HG02759 (cell line): ENCODE results near the gene ZBED4.

Source experiments
- ATAC-seq: cut with Tn5 transposase; IDR thresholded peaks from one replicate; pipeline ENCODE4 v1.9.1; 2021; ENCODE audit warnings: mild to moderate bottlenecking, moderate library complexity; ENCODE audit not compliant: unreplicated experiment

ZBED4 gene

DNA sequence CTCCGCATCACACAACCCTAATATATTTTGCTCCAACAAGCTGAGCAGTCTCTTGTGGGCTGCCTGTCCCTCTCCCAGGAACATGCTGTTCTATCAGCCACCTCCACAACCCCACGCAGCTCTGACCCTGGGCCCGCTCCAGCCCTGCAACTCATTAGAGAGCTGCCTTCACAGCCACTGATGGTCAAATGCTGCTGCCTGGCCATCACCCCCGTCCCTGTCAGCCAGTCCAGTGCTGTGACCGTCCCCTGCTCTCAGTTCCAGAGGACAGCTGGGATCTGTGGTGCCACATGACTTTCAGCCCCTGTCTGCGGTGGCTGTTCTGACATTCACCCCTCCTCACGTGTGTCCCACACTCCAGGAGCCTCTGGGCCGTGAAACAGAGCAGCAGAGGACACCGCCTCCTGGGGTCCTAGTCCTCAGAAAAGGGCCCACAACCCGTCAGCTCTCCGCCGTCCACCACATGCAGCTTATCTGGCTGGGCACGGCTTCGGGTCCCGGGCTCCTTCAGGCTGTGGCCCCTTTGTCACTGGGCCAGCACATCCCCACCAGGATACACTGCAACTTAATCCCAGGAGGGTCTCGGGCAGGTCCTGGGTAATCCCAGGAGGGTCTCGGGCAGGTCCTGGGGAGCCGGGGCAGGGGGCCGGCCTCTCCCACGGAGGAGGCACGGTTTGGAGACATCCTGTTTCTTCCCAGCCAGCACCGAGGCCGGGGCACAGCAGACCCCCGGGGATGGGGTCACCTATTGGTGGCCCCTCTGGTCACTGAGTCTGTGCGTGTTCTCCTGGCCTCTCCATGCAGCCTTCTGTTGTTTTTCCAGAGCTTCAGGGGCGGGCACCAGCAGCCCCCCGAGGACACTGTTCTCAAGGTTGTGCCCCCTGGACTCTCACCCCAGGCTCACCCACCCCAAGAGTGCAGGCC is 79.9 kb downstream of the ZBED4 start:
- ATAC-seq = no peak

DNA sequence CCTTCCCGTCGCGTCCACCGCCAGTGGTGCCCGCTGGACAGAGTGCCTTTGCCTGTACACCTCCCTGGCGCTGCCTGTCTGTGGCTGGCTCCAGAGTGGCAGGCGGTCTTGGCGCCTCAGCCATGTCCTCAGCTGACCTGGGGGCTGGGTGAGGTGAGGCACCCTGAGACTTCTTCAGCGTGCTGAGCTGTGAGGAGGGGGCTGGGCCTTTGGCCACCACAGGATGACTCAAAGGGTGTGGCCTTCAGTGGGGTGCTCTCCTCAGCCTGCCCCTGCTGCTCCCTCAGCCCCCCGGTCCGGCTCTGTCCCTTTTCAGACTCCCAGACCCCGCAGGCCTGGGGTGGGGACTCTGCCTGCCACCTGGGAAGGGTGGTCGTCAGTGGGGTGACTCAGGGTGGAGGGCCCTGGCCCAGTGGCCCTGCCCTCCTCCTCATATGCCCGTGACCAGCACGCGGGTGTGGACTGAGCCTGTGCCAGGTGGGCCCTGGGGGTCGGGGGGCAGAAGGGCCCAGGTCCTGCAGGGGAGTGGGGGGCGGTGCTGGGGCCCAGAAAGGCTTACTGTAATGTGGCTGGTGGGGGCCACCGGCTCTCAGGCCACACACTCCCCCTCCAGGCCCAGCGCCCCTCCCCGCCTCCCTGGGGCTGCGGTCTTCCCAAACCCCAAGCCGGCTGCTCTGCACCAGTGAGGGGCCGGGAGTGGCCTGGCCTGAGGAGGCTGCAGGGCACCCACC is 80.7 kb downstream of the ZBED4 start:
- ATAC-seq = no peak

DNA sequence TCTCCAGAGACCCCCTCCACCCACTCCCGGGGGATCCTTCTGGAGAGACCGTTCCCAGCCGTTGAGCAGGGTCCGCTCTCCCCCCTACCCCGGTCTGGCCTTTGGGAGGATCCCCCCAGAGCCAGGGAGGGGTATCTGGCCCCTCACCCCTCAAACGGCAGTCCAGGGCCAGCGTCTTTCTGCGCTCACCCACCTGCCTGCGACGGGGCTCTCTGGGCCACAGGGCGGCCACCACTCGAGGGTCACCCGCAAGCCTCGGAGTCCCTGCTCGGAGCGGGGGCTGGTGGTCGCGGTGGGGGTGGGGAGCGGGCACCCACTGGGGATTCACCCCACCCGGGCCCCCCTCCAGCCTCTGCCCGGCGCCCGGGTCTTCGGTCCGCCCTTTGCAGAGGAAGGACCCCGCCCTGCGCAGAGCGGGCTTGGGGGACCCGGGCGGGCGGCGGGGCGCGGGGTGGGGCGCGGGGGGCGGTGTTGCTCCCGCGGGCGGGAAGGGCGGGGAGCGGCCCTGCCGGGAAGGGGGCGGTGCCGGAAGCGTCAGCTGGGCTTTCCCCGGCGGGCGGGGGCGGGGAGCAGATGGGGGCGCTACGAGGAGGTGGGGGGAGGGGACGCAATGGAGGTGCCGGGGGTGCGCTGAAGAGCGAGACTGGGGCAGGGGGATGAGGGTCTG is 81.4 kb downstream of the ZBED4 start:
- ATAC-seq = no peak

DNA sequence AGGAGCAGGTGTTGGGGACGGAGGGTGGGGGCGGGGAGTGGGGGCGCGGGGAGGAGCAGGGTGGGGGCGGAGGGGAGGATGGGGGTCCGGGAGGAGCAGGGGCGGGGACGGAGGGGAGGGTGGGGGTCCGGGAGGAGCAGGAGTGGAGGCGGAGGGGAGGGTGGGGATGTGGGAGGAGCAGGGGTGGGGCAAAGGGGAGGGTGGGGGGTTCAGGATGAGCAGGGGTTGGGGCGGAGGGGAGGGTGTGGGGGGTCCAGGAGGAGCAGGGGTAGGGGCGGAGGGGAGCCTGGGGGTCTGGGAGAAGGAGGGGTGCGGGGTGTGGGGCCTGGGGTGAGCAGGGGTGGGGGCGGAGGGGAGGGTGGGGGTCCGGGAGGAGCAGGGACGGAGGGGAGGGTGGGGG is 81.9 kb downstream of the ZBED4 start:
- ATAC-seq = no peak

DNA sequence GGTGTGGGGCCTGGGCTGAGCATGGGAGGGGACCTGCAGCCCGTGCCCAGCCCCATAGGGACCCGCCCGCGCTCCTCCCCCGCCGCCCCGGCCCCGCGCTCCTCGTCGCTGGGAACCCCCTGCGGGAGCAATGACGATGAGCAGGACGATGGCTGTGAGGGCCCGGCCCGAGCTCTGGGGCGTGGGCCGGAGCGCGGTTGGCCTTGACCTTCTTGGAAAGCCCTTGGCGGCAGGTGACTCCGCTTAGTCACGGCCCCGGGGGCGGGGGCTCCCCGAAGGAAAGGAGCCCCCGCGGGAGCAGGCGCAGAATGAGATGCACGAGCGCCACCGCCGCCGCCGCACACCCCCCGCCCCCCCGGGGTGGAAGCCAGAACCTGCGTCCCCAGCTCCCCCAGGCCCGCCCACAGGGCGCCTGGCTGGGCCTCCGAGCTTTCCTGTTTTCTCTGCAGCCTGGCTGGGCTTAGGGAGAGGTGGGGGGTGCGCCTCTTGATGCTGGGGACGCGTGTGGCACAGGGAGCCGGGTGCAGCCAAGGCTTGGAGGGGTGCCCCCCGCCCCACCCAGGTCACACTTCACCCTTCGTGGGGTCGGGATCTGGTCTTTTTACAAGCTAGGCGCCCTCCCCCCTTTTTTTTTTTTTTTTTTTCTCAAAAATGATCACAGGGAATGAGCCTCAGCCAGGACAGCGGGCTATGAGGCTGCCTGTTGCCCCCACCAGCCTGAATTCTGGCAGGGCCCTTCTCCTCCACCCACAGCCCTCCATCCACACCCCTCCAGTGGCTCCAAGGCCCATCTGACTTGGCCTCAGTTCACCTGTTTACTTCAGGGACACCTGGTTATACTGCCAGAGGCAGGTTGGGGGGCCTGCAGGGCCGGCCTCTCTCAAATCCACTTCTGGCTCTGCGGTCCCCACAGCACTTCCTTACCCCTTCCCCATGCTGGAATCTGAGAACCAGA is 82.7 kb downstream of the ZBED4 start:
- ATAC-seq = peak; percentile 72

DNA sequence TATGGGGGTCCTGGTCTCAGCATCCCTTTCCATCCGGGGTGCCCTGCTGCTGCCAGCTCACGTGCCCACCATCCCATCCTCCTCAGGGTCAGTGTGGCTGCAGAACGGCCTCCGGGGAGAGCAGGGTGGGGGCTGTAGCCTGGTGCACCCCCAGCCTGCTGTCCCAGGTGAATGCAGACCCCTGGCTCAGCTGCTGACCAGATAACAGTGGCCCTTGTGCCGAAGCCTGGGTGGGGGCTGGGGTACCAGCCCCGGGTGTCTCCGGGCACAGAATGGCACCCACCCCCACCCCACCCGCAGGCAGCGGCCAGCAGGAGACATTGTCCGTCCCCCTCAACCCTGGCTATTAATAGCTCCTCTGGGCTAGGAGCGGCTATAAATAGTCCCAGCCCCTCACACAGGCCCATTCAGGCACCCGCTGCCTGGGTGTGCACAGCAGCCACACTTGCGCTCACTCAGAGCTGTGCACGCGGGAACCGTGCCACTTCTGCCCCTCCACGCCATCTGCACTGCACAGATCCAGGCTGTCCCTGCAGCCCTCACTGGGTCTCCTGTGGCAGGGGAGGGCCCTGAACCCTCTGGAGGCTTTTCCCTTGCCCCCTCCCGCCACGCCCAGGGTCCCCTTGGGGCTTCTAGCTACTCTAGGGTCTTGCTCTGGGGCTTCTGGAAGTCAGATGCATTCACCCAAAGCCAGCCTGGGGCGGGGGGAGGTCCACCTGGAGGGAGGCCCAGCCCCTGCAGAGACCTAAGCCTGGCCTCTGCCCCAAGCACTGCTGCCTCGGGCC is 83.5 kb downstream of the ZBED4 start:
- no peak for ATAC-seq

DNA sequence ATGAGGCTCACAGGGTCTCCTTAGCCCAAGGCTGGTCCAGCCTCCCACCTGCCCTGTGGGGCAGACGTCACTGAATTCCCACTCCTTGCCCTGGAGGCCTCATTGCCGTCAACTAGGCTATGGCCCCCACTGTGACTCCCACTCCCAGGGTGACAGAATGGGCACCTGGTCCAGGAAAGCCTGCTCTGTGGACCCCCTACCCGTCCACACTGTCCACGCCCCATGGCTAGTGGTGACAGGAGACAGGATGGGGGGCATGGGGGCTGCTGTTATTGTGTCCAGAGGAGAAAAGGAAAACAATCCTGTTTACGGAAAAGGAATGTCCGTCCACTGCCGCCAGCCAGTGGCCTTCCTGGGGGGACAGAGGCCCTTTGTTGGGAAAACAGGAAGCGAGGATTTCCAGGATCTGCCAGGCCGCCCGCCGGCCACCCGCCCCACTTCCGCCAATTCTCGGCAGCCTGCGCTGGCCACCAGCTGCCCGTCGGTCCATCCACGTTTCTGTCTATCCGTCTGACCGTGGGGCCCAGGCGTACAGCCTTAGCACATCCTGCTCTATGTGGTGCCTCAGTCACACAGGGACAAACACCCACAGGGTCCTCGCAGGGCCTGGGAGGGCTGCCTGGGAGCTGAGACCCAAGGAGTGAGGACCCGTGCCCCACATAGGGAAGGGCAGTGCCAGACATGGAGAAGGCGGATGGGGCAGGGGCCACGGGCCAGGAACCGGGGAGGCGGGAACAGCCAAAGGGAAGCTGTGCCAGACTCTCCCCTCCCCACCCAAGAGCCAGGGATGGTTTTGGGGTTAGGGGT is 84.3 kb downstream of the ZBED4 start:
- ATAC-seq = no peak

DNA sequence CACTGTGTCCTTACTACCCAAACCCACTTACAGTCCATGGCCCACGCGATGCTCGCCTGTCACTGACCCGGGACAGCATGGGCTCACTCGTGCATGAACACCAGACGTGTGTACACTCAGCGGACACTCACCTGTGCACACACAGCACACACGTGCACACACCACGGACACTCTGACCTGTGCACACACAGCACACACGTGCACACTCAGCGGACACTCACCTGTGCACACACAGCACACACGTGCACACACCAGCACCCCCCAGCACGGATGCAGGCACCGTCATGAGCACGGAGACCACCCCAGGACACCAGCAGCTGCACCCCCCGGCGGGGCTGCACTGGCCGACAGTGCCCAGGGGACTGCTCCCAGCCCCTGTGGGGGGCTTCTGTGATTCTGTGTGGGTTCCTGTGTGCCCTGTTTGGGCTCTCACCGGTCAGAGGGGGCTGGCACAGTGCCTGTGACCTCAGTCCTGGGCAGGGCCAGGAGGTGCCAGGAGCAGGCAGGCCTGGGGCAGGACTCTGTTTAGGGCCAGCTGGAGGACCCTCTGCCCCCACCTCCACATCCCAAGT is 85.0 kb downstream of the ZBED4 start:
- ATAC-seq = no peak
